ENCODE data around the gene HHAT. TPM values are rescaled to one million over a fixed set of nuclear protein-coding genes. Genes with fewer than 3 reads are reported as not detected.

Gene HHAT
- total and polyA plus RNA-seq, 4 donors, result 1.2 to 11.3 (median 3.8) TPM

GRCh38 chr1:210568631-210569030 lies 239.9 kb downstream of the HHAT start:
- Histone ChIP-seq H3K4me1 (ENCODE audit: control insufficient read depth in 5 of 5, insufficient read depth in 5 of 5, low read length in 5 of 5) (no peaks in the 10 kb centered on the region), H3K9me3 (ENCODE audit: control insufficient read depth in 4 of 4, insufficient read depth in 3 of 4, low read length in 3 of 4) (peaks cover 0 to 2% (median 0%) of the 10 kb centered on the region in 4 donors), H3K27me3 (ENCODE audit: control insufficient read depth in 3 of 3, insufficient read depth in 3 of 3, low read length in 2 of 3) (no peaks in the 10 kb centered on the region), H3K36me3 (ENCODE audit: control insufficient read depth in 4 of 4, insufficient read depth in 4 of 4, low read length in 4 of 4) (no peaks in the 10 kb centered on the region), H3K9ac (ENCODE audit: insufficient read depth in 1 of 2, low read length in 2 of 2) (no peak overlapping the region), H3K4me3 (no peak overlapping the region), H3K27ac (ENCODE audit: low read depth in 1 of 2, low read length in 1 of 2) (no peak overlapping the region)
- TF ChIP-seq, protein P1, sequence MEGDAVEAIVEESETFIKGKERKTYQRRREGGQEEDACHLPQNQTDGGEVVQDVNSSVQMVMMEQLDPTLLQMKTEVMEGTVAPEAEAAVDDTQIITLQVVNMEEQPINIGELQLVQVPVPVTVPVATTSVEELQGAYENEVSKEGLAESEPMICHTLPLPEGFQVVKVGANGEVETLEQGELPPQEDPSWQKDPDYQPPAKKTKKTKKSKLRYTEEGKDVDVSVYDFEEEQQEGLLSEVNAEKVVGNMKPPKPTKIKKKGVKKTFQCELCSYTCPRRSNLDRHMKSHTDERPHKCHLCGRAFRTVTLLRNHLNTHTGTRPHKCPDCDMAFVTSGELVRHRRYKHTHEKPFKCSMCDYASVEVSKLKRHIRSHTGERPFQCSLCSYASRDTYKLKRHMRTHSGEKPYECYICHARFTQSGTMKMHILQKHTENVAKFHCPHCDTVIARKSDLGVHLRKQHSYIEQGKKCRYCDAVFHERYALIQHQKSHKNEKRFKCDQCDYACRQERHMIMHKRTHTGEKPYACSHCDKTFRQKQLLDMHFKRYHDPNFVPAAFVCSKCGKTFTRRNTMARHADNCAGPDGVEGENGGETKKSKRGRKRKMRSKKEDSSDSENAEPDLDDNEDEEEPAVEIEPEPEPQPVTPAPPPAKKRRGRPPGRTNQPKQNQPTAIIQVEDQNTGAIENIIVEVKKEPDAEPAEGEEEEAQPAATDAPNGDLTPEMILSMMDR (IDR thresholded peaks at IDR 0.05; ENCODE audit: control extremely low read depth, extremely low read depth), result no peak
- DNase-seq (no peak), ATAC-seq (ENCODE audit: insufficient read depth, low FRiP score) (no peak)

DNA sequence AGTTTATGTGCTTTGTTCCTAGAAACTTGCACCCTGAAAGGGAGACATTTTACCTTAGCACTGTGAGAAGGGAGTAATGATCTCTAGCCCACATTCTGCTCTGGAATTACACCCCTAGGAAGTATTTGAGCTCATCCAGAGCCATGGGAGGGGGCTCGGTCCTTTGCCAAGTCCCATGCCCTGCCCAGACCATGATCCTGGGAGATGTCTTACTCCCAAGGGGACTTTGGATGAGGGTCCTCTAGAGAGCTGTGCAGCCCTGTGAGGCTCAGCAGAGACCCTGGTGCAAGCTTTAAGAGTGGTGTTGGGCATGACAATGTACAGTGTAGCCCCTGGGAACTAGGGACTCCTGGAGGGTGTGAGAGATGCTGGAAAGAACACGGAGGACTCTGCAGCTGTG lies 241.4 kb downstream of the HHAT start:
- H3K27me3 ChIP-seq (ENCODE audit: control insufficient read depth in 3 of 3, insufficient read depth in 3 of 3, low read length in 2 of 3), result no peaks in the 10 kb centered on the region
- H3K4me3 ChIP-seq, result no peak overlapping the region
- H3K9me3 ChIP-seq (ENCODE audit: control insufficient read depth in 4 of 4, insufficient read depth in 3 of 4, low read length in 3 of 4), result peaks cover 0 to 2% (median 0%) of the 10 kb centered on the region in 4 donors
- DNase-seq (no peak), ATAC-seq (ENCODE audit: insufficient read depth, low FRiP score) (no peak)
- TF ChIP-seq, protein P1 (IDR thresholded peaks at IDR 0.05; ENCODE audit: control extremely low read depth, extremely low read depth), result no peak
- H3K9ac ChIP-seq (ENCODE audit: insufficient read depth in 1 of 2, low read length in 2 of 2), result no peak overlapping the region
- H3K4me1 ChIP-seq (ENCODE audit: control insufficient read depth in 5 of 5, insufficient read depth in 5 of 5, low read length in 5 of 5), result no peaks in the 10 kb centered on the region
- 91 to 96% methylated on average over 2 of the region's 2 CpGs for WGBS, 2 donors
- no peaks in the 10 kb centered on the region for H3K36me3 ChIP-seq (ENCODE audit: control insufficient read depth in 4 of 4, insufficient read depth in 4 of 4, low read length in 4 of 4)
- no peak overlapping the region for H3K27ac ChIP-seq (ENCODE audit: low read depth in 1 of 2, low read length in 1 of 2)

DNA sequence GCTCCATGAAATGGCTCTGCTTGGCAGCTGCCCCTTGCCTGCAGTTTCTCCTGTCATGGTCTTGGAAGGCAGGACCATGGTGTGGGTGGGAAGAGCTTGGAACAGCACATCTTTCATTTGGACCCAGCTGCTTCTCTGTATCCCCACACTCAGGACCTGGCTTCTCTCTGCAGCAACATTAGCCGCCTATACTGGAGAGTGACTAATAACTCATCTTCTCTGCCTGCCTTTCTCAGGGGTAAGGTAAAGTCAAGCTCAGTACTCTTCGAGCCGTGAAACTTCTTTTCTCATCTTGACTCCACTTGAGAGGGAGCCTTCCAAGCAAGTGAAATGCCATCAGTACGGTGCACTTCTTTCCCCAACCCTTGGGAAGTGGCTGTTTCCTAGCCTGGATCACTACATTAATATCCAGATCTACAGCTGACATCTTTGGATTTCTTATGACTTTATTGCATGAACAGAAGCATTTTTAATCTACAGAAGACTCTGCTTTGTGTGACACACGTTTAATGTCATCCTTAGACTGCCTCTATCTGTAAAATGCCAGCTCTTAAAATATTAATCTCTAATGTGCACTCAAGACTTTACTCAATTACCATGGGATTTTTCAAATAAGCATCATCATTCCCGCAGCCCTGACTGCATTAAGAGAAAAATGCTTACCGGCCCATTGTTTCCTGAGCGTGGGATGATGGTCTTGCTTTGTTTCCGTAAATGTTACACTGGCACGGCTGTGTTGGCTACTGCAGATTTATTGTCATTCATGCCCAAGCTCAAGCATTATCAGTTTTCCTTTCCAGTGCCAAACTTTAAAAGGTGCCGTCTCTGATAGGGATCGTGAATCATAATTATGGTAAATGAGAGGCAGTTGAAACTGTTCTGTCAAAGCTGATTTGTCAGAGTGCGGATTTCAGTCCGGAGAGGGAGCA lies 242.9 kb downstream of the HHAT start:
- peaks cover 0 to 2% (median 0%) of the 10 kb centered on the region in 4 donors for H3K9me3 ChIP-seq (ENCODE audit: control insufficient read depth in 4 of 4, insufficient read depth in 3 of 4, low read length in 3 of 4)
- H3K4me3 ChIP-seq, result no peak overlapping the region
- no peak overlapping the region for H3K27ac ChIP-seq (ENCODE audit: low read depth in 1 of 2, low read length in 1 of 2)
- WGBS, 2 donors, result 87 to 93% methylated on average over 14 of the region's 14 CpGs
- no peak overlapping the region for H3K9ac ChIP-seq (ENCODE audit: insufficient read depth in 1 of 2, low read length in 2 of 2)
- H3K27me3 ChIP-seq (ENCODE audit: control insufficient read depth in 3 of 3, insufficient read depth in 3 of 3, low read length in 2 of 3), result no peaks in the 10 kb centered on the region
- TF ChIP-seq, protein P1 (IDR thresholded peaks at IDR 0.05; ENCODE audit: control extremely low read depth, extremely low read depth), result no peak
- no peaks in the 10 kb centered on the region for H3K4me1 ChIP-seq (ENCODE audit: control insufficient read depth in 5 of 5, insufficient read depth in 5 of 5, low read length in 5 of 5)
- ATAC-seq (ENCODE audit: insufficient read depth, low FRiP score), result no peak
- H3K36me3 ChIP-seq (ENCODE audit: control insufficient read depth in 4 of 4, insufficient read depth in 4 of 4, low read length in 4 of 4), result no peaks in the 10 kb centered on the region
- DNase-seq, result no peak
